HG02642 (cell line): ENCODE data around the gene VASN.
"Not testable (repeated sequence)": the region's sequence is repeated elsewhere in the genome, so short reads cannot be mapped to it uniquely, and the experiment has no call there.

Experiments used
- ATAC-seq: cut with Tn5 transposase; IDR thresholded peaks from one replicate; pipeline ENCODE4 v1.9.1; 2021; ENCODE audit warnings: mild to moderate bottlenecking; ENCODE audit not compliant: unreplicated experiment, poor library complexity

VASN gene

DNA sequence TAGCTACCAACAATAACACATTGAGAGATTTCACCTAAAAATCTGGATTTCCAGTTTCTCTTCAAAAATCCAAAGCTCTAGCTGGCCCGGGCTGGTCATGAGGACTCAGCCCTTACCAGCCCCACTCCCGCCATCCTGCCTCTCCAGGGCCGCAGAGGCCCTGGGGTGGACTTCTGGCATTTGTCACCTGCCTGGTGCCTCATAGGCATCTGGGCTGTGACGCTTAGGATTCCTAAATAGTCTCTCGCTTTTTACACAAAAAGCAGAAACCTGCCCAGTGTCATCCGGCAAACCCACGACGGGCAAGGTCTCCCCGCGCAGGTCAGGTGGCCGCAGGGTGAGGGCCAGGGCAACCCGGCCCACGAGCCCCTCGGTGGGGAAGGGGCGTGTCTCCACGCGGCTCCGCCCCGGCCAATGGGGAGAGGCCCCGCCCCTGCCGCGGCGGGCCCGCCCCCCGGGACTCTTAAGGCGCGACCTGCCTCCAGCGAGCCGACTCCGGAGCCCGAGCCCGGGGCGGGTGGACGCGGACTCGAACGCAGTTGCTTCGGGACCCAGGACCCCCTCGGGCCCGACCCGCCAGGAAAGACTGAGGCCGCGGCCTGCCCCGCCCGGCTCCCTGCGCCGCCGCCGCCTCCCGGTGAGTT, at the start of gene VASN:
Gene VASN (plus strand): TSS at position 492 of the 644 bp plus-strand sequence. CDS start 9,030 bp downstream, outside the sequence.
- ATAC-seq, result peak; percentile 77

DNA sequence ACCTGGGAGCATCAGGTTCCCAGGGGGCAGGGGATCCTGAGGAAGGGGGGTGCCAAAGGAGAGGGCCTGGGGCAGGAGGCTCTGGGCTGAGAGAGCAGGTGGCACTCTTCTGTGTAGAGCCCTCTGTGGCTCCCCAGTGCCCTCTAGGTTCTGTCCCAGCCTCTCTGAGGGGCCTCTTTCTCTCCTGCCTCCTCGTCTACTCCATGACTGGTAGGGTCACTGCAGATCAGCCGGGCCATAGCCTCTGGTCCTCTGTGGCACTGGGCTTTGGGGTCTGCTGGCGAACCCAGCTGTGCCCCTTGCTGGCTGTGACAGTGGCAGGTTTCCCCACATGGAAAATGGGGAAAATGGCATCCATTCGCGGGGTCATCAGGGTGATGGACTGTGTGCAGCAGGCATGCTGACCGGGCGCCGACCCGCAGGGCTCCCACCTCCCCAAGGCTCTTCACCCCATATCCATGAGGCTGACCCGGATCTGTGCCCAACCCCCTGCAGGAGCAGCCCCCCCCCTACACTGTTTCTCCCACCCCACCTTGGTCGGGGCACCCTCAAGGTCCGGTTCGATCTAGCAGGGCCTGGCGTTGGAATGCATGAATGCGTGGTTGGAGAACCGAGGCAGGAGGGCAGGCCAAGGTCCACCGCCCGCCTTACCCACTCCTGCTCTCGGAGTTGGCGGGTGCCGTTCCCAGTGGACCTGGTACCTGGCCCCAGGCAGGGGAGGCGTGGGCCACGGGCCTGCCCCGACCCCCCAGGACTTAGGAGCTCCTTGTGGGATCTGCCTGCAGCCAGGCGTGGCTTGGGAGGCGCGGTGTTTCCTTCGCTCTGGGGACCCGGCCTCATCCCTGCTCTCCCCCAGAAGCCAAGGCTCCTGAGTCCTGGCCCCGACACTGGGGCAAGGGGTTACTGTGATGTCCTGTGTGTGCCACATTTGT, 49.3 kb upstream of the VASN start:
- no peak for ATAC-seq

- ATAC-seq, result no peak
Measured at GRCh38 chr16:4323071-4323844, 48.4 kb upstream of the VASN start.

DNA sequence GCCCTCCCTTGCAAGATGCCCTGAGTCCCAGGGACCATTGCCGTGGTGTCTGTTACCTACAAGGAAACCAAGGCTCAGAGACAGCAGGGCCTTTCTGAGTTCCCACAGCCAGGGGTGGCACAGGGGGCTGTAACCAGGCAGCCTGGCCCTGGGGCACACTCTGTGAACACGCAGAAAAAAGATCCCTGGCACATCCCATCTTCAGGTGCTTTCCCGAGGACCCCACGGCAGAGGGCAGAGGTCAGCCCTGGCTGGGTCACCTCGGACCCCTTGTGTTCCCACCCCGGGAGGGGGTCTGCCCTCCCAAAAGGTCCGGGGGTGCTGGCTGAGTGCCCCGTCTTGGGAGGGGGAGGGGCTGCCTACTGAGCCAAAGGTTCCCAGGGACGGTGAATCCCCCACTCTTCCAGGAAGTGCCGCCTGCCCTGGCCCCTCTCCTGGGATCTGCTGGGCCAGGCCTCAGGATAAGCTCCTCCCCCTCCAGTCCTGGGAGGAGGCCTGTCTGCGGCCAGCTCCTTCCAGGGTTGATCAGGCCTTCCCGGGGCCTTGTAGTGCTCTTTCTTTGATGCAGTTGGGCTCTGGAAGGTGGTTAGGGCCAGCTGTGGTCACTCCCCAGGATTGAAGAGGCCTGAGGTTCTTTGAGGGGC, 47.7 kb upstream of the VASN start:
- no peak for ATAC-seq

- no peak for ATAC-seq
Measured at GRCh38 chr16:4324492-4325252, 47.0 kb upstream of the VASN start.

GRCh38 chr16:4325253-4325758, 46.3 kb upstream of the VASN start:
- ATAC-seq, result no peak

DNA sequence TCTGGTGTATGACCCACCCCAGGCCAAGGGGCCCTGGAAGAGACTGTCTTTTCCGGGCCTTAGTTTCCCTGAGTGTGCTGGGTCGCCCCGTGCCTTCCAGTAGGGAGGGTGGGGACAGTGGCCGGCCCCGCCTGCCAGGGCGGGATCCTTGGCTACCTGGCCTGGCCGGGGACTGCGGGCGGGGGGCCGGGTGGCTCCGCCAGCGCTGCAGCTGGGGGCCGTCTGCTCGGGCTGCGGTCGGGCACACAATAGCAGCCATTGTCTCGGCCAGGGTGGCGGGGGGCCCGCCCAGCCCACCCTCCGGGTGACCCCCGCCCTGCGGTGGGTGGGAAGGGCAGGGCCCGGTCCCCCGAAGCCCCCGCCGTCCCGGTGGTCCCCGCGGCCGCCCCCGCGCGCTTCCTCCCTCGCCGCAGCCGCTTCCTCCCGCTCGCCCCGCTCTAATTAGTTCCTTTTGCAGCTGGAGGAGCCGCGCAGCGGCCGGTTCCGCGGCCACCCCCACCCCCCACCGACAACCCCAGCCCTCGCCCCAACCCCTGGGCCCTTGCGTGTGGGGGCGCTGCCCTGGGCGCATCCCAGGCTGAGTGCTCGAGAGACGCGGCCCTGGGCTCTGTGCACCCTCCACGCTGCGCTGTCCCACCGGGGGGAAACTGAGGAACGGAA, 44.1 kb upstream of the VASN start:
- ATAC-seq, result no peak

DNA sequence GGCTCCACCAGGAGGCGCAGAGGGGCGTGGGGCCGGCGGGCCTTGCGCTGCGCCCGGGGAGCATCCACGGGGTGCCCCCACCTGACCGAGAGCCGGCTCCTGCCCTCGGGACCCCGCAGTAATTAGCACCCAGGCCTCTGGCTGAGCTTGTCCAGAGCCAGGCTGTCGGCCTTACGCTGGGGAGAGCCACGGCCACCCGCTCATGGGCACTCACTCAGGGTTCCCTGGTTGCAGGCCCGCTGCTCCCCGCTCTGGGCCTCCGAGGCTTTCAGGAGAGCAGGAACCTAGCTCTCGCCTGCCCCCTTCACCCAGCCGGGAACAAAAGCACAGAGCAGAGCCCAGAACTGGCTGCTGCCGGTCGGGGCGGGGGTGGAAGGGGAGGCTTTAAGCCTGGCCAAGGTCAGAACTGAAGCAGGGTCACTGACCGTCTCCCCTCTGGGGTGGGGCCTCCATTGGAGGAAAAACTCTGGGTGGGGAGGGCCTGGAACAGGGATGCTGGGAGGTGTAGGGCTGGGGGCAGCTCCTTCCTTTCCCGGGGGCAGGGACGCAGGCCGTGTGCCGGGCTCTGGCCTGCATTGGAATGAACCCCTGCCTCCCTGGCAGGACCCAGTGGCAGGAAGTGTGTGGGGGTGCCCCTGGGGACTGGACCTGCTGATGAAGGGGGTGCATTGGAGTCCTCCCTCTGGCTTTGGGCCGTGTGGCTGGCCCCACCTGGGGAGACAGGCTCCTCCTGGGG, 43.4 kb upstream of the VASN start:
- no peak for ATAC-seq

GRCh38 chr16:4328782-4329775, 42.6 kb upstream of the VASN start:
- ATAC-seq, result no peak

- peak; percentile 57 for ATAC-seq
Measured at GRCh38 chr16:4330277-4330874, 41.3 kb upstream of the VASN start.

DNA sequence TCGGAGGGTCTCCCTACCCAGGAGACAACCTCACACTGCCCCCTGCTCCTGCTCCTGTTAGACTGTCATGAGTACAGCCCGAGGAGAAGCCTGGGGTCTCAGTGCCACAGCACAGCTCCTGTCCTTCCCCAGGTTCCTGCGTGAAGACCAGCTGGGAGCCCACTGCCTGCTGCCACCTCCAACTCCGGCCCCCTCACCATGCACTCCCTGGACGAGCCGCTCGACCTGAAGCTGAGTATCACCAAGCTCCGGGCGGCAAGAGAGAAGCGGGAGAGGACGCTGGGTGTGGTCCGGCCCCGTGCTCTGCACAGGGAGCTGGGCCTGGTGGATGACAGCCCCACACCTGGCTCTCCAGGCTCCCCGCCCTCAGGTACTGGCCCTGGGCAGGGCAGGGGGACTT, 39.6 kb upstream of the VASN start:
- no peak for ATAC-seq

DNA sequence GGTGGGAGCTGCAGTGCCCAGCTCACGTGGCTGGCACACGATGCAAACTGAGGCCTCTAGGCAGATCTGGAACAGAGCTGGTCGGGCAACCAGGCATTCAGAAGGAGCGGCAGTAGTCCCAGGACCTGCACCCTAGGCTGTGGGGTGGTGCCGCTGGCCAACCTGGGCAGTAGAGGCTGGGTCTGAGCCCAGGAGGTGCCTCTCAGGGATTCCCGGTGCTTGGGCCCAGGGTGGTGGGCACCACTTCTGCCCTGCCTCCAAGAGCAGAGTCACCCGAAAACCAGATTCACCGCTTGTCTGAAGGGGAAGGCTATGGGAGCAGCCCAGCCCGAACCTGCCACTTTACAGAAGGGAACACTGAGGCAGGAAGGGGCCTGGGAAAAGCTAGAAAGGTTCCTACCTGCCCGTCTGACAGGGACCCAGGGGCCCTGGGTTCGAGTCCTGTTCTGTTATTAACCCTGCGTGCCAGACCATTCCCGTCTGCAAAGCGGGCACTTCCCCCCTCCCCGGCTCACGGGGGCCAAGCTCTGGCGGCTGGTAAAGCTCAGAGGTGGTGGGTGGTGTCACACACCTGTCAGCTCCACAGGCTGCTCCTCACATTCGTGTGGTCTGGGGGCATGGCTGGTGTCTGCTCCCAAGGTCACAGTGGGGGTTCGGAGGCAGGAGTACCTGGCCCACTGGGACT, 38.9 kb upstream of the VASN start:
- no peak for ATAC-seq

GRCh38 chr16:4333308-4333638, 38.4 kb upstream of the VASN start:
- no peak for ATAC-seq

GRCh38 chr16:4333714-4334113, 37.9 kb upstream of the VASN start:
- not testable (repeated sequence) for ATAC-seq

- no peak for ATAC-seq
Measured at GRCh38 chr16:4334724-4335495, 36.7 kb upstream of the VASN start.
